MM.1S (cell line): Measurements from ENCODE around the gene CWF19L2.

Source experiments
- EZH2 ChIP-seq: fragments of 300-600 bp; sonication (generic); optimal IDR thresholded peaks from 2 replicates; pipeline ENCODE3; 2017; ENCODE audit warnings: low read depth, mild to moderate bottlenecking, antibody characterized with exemption, low read length, mixed read lengths
- EZH2phosphoT487 ChIP-seq: fragments of 300-600 bp; sonication (generic); IDR thresholded peaks from 2 replicates; pipeline ENCODE4 v1.6.1; 2018; ENCODE audit warnings: antibody characterized with exemption, low read length
- TF ChIP-seq, protein P1 (sequence below): fragments of 300-600 bp; sonication (generic); IDR thresholded peaks from 2 replicates; pipeline ENCODE4 v1.5.1; 2016; ENCODE audit warnings: antibody characterized with exemption, low read length, mixed read lengths

- TF ChIP-seq, protein P1, sequence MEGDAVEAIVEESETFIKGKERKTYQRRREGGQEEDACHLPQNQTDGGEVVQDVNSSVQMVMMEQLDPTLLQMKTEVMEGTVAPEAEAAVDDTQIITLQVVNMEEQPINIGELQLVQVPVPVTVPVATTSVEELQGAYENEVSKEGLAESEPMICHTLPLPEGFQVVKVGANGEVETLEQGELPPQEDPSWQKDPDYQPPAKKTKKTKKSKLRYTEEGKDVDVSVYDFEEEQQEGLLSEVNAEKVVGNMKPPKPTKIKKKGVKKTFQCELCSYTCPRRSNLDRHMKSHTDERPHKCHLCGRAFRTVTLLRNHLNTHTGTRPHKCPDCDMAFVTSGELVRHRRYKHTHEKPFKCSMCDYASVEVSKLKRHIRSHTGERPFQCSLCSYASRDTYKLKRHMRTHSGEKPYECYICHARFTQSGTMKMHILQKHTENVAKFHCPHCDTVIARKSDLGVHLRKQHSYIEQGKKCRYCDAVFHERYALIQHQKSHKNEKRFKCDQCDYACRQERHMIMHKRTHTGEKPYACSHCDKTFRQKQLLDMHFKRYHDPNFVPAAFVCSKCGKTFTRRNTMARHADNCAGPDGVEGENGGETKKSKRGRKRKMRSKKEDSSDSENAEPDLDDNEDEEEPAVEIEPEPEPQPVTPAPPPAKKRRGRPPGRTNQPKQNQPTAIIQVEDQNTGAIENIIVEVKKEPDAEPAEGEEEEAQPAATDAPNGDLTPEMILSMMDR, result no peak
- TF ChIP-seq EZH2, result no peak
- no peak for TF ChIP-seq EZH2phosphoT487
These were observed 20.2 kb upstream of the CWF19L2 start for GRCh38 chr11:107477820-107478219.
